ENCODE measurements around the gene NUDCD3.

NUDCD3 gene

GRCh38 chr7:44490351-44491200, at the start of gene NUDCD3:
TSS of gene NUDCD3 (minus strand) at chr7:44490658. CDS start at chr7:44490600, 58 bp downstream.
- Histone ChIP-seq H3K9me3 (ENCODE audit: insufficient read depth, low read depth, low read length) (no peaks in the 10 kb centered on the region), H3F3A (ENCODE audit: low read depth) (no peaks in the 10 kb centered on the region), H3K4me3 (ENCODE audit: low read length, poor library complexity, severe bottlenecking) (peak within 1 kb of the TSS; percentile 83), H2AFZ (ENCODE audit: low read length) (peak within 1 kb of the TSS; percentile 90), H3K9me2 (replicated peaks; ENCODE audit: low read depth, low read length) (no peaks in the 10 kb centered on the region), H3K27me3 (ENCODE audit: insufficient read depth, low read length, poor library complexity, severe bottlenecking) (peaks cover 33% of the 10 kb centered on the region), H3K4me1 (ENCODE audit: insufficient read depth, low read length, poor library complexity, severe bottlenecking) (peaks cover 37% of the 10 kb centered on the region), H3K36me3 (ENCODE audit: insufficient read depth, low read length) (no peaks in the 10 kb centered on the region), H3K79me2 (ENCODE audit: insufficient read depth, low read length) (peaks cover 42% of the 10 kb centered on the region), H4K20me1 (ENCODE audit: insufficient read depth, low read length, poor library complexity, severe bottlenecking) (peaks cover 21% of the 10 kb centered on the region), H3K4me2 (ENCODE audit: low read depth, low read length, poor library complexity, severe bottlenecking) (peak within 1 kb of the TSS; percentile 90), H3K9ac (ENCODE audit: low read depth, low read length, poor library complexity, severe bottlenecking) (peak within 1 kb of the TSS; percentile 90)
- TF ChIP-seq, protein P1, sequence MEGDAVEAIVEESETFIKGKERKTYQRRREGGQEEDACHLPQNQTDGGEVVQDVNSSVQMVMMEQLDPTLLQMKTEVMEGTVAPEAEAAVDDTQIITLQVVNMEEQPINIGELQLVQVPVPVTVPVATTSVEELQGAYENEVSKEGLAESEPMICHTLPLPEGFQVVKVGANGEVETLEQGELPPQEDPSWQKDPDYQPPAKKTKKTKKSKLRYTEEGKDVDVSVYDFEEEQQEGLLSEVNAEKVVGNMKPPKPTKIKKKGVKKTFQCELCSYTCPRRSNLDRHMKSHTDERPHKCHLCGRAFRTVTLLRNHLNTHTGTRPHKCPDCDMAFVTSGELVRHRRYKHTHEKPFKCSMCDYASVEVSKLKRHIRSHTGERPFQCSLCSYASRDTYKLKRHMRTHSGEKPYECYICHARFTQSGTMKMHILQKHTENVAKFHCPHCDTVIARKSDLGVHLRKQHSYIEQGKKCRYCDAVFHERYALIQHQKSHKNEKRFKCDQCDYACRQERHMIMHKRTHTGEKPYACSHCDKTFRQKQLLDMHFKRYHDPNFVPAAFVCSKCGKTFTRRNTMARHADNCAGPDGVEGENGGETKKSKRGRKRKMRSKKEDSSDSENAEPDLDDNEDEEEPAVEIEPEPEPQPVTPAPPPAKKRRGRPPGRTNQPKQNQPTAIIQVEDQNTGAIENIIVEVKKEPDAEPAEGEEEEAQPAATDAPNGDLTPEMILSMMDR (conservative IDR thresholded peaks at IDR 0.05; ENCODE audit: low read length) = peak; percentile 35
- TF ChIP-seq EZH2phosphoT487 (IDR thresholded peaks at IDR 0.05; ENCODE audit: borderline replicate concordance) = no peak

DNA sequence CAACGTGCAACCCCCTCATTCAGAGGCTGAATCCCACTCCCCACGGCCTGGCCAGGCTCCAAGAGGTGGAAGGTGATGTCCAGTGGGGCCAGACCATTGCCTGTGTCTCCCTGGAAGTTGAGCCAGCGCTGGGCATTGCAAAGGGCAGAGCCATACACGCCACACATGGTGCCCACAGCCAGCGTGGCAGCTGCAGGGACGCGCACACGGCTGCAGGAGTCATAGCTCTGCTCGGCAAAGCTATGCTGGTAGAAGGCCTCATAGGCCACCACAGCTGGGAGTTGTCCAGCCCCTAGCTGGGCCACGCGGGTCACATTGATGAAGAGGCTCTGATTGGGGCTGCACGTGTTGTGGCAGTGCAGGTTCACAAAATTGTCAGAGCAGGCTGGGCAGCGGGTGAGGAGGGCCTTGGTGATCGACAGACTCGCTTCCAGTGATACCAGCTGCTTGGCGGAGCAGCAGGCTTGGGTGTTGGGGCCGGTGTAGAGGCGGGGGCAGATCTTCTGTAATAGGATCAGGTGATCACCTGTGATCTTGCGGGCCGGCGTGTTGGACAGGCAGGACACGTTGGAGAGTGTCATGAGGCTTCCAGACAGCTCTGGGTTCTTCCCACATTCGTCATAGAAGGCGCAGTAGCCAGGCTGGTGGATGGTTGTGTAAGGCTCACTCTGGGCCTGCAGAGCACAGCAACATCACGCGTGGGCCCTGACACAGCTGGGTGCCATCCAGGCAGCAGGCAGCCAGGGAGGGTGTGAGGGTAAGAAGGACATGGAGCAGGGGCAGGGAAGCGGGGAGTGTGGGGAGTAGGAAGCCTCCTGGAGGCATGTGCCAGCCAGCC, 49.4 kb upstream of the NUDCD3 start:
- Histone ChIP-seq H3K9me2 (replicated peaks; ENCODE audit: low read depth, low read length) (no peaks in the 10 kb centered on the region), H3K4me2 (ENCODE audit: low read depth, low read length, poor library complexity, severe bottlenecking) (no peak overlapping the region), H2AFZ (ENCODE audit: low read length) (no peak overlapping the region), H3K9ac (ENCODE audit: low read depth, low read length, poor library complexity, severe bottlenecking) (no peak overlapping the region), H3K4me1 (ENCODE audit: insufficient read depth, low read length, poor library complexity, severe bottlenecking) (no peaks in the 10 kb centered on the region), H4K20me1 (ENCODE audit: insufficient read depth, low read length, poor library complexity, severe bottlenecking) (no peaks in the 10 kb centered on the region), H3K79me2 (ENCODE audit: insufficient read depth, low read length) (no peaks in the 10 kb centered on the region), H3K9me3 (ENCODE audit: insufficient read depth, low read depth, low read length) (no peaks in the 10 kb centered on the region), H3K36me3 (ENCODE audit: insufficient read depth, low read length) (no peaks in the 10 kb centered on the region), H3K27me3 (ENCODE audit: insufficient read depth, low read length, poor library complexity, severe bottlenecking) (no peaks in the 10 kb centered on the region), H3F3A (ENCODE audit: low read depth) (no peaks in the 10 kb centered on the region), H3K4me3 (ENCODE audit: low read length, poor library complexity, severe bottlenecking) (no peak overlapping the region)
- TF ChIP-seq, protein P1 (conservative IDR thresholded peaks at IDR 0.05; ENCODE audit: low read length) = no peak
- TF ChIP-seq EZH2phosphoT487 (IDR thresholded peaks at IDR 0.05; ENCODE audit: borderline replicate concordance) = no peak

DNA sequence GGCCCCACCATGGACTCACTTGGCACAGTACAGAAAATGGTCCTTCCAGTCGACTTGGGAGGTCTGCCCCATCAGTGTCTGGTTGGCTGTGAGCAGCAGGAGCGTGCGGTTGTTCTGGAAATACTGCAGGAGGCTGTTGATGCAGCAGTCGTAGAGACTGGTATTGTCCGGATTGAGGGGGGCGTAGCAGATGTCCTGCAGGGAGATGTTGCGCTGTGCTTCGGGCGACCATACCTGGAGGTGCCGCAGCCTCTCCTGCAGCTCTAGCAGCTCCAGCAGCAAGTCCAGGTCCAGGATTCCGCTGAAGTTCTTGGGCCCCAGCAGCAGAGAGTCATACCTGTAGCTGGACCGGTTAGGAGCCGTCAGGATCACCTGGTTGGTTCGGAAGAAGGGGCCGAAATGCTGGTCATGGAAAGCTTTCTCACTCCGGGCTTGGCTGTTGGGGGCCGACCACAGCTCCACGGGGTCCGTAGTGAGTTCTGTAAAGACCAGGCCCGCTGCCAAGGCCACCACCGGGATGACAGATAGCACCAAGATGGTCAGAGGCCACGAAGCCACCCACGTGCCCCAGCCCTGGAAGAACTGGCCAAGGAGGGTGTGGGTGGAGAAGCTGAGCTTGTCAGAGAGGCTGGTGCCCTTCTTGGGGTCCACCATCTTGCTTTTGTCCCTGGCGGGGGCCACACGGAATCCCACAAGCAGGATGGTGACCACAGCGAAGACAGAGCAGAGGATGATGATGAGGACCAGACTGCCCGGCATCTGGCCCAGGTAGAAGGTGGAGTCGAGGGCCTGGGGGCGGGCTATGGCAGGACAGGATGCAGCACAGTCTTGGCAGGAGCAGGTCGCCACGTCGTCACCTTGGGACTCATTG, 48.6 kb upstream of the NUDCD3 start:
- Histone ChIP-seq H3K27me3 (ENCODE audit: insufficient read depth, low read length, poor library complexity, severe bottlenecking) (no peaks in the 10 kb centered on the region), H3F3A (ENCODE audit: low read depth) (no peaks in the 10 kb centered on the region), H3K4me1 (ENCODE audit: insufficient read depth, low read length, poor library complexity, severe bottlenecking) (no peaks in the 10 kb centered on the region), H3K79me2 (ENCODE audit: insufficient read depth, low read length) (no peaks in the 10 kb centered on the region), H3K9me2 (replicated peaks; ENCODE audit: low read depth, low read length) (no peaks in the 10 kb centered on the region), H3K9me3 (ENCODE audit: insufficient read depth, low read depth, low read length) (no peaks in the 10 kb centered on the region), H2AFZ (ENCODE audit: low read length) (no peak overlapping the region), H4K20me1 (ENCODE audit: insufficient read depth, low read length, poor library complexity, severe bottlenecking) (no peaks in the 10 kb centered on the region), H3K4me2 (ENCODE audit: low read depth, low read length, poor library complexity, severe bottlenecking) (no peak overlapping the region), H3K36me3 (ENCODE audit: insufficient read depth, low read length) (no peaks in the 10 kb centered on the region), H3K4me3 (ENCODE audit: low read length, poor library complexity, severe bottlenecking) (no peak overlapping the region), H3K9ac (ENCODE audit: low read depth, low read length, poor library complexity, severe bottlenecking) (no peak overlapping the region)
- no peak for TF ChIP-seq EZH2phosphoT487 (IDR thresholded peaks at IDR 0.05; ENCODE audit: borderline replicate concordance)
- TF ChIP-seq, protein P1 (conservative IDR thresholded peaks at IDR 0.05; ENCODE audit: low read length) = no peak
